CMK (cell line): ENCODE results near the gene EPAS1.
"Not testable (repeated sequence)": the region's sequence is repeated elsewhere in the genome, so short reads cannot be mapped to it uniquely, and the experiment has no call there.

ENCODE experiments used
- DNase-seq: peaks from one replicate; pipeline ENCODE4 v3.0.0-alpha.2; 2010; ENCODE audit warnings: low read depth

The EPAS1 gene

GRCh38 chr2:46383784-46384456 lies 86.7 kb downstream of the EPAS1 start:
- DNase-seq = no peak

DNA sequence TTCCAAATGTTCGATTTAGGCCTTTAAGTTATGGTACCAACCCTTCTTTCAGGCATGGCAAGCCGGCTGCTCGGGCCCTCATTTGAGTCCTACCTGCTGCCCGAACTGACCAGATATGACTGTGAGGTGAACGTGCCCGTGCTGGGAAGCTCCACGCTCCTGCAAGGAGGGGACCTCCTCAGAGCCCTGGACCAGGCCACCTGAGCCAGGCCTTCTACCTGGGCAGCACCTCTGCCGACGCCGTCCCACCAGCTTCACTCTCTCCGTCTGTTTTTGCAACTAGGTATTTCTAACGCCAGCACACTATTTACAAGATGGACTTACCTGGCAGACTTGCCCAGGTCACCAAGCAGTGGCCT lies 87.2 kb downstream of the EPAS1 start:
- DNase-seq = no peak

DNA sequence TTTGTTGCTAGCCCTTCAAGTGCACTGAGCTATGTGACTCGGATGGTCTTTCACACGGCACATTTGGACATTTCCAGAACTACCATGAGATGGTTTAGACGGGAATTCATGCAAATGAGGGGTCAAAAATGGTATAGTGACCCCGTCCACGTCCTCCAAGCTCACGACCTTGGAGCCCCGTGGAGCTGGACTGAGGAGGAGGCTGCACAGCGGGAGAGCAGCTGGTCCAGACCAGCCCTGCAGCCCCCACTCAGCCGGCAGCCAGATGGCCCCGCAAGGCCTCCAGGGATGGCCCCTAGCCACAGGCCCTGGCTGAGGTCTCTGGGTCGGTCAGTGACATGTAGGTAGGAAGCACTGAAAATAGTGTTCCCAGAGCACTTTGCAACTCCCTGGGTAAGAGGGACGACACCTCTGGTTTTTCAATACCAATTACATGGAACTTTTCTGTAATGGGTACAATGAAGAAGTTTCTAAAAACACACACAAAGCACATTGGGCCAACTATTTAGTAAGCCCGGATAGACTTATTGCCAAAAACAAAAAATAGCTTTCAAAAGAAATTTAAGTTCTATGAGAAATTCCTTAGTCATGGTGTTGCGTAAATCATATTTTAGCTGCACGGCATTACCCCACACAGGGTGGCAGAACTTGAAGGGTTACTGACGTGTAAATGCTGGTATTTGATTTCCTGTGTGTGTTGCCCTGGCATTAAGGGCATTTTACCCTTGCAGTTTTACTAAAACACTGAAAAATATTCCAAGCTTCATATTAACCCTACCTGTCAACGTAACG lies 88.8 kb downstream of the EPAS1 start:
- no peak for DNase-seq

- no peak for DNase-seq
Measured at GRCh38 chr2:46386763-46387162, 89.6 kb downstream of the EPAS1 start.

DNA sequence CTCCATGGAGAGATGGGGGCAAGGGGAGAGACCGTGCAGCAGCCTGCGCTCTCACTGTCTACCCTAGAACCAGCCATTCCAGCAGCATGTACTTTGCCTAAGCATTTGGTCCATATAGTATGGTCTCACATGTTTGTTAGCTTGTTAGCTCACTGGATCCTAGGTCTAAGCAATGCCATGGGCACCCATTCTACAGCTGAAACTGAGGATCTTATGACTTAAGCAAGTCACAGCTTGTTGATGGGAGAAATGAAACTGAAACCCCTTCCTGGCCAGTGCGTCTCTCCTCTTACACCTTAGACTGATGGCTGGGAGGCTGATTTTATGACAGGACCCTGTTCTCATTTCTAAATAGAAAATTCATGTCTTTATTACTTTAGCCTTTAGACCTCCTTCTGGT lies 90.1 kb downstream of the EPAS1 start:
- no peak for DNase-seq

GRCh38 chr2:46387886-46388515 lies 90.8 kb downstream of the EPAS1 start:
- DNase-seq = no peak

- no peak for DNase-seq
Measured at GRCh38 chr2:46388881-46389280, 91.7 kb downstream of the EPAS1 start.

- DNase-seq = no peak
Measured at GRCh38 chr2:46389417-46389916, 92.3 kb downstream of the EPAS1 start.

DNA sequence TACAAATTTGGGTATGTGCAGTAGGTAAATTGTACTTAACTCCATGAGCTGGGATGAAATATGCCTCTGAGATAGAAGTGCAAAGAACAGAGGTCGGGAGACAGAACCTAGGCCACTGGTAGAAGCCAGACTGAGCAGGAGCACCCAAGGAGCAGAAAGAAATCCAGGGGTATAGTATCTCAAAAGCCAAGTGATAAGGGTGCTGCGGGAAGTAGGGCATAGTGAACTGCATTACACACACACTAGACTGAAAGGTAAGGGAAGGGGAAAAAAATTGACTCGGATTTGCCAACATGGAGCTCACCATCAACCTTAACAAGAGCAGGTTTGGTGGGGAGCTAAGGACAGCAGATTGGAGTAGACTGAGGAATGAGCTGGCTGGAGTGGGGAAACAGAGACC lies 92.8 kb downstream of the EPAS1 start:
- no peak for DNase-seq

DNA sequence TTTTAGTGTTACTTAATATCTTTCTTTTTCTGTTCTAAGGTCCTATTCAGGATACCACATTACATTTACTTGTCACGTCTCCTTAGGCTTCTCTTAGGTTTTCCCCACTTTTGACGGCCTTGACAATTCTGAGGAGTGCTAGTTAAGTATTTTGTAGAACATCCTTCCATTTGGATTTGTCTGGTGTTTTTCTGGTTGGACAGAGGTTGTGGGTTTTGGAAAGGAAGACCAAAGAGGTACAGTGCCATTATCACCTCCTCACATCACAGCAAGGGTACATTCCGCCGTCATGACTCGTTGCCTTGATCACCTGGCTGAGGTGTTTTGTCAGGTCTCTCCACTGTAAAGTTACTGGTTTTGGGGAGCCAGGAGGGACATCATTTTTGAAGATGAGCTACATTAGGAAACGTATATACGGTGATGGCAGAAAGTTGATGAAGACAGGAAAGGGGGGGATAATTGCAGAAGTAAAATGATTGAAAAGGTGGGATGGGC lies 93.7 kb downstream of the EPAS1 start:
- no peak for DNase-seq

- DNase-seq = no peak
Measured at GRCh38 chr2:46392561-46393346, 95.5 kb downstream of the EPAS1 start.

DNA sequence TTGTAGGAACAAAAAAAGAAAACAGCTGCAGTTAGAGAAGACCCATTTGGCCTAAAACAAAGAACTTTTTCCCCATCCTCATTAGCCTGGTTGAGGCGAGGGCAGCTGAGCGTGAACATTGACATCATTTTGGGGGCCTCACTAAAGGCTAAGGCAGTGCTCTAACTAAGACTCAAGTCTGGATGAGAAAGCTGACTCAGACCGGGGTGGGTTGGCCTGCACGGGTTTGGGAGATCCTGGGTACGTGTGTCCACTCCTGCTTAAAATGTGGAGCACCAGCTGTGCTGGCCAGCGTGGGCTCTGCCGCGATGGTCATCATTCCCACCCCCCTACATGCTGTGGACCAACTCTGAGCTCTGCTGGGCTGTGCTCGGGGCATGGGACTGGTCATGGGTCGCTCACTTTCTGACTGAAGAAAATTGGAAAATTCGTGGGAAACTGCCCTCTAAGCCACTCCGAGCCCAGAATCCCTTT lies 96.2 kb downstream of the EPAS1 start:
- DNase-seq = no peak

- DNase-seq = no peak
Measured at GRCh38 chr2:46393865-46394264, 96.7 kb downstream of the EPAS1 start.

DNA sequence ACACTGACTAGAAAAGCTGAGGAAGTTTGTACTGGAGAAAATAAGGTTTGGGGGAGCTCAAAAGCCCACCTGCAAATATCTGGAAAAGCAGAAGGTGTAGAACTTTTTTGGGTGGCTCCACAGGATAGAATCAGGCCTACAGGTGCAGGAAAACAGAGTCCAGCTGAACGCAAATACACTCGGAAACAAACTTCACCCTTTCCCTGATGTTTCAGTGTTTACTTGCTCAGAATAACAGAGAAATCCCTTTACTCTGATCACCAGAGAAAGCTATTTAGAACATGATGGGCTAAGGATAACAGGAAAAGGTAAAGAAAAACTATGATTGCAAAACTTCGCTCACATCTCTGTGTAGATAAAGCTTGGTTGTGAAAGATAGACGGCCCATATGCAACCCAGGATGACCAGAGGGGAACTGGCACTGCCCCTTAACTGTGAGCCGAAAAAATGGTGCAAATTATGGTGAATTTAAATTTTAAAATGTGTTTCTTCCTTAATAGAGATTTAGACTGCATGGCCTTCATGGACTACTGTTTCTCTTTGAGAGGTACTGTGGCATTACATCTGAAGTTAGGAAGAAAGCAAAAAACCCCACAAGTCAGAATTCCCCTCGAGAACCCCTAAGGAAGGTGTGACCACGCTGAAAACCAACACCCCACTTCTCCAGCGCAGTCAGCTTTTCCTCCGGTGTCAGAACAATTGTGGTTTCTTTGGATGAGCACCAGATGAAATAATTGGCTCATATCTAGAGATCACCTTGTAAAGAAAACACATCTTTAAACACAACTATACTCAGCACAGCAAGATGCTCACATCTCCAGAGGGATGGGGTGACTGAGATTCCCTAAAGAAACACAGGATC lies 97.7 kb downstream of the EPAS1 start:
- no peak for DNase-seq

DNA sequence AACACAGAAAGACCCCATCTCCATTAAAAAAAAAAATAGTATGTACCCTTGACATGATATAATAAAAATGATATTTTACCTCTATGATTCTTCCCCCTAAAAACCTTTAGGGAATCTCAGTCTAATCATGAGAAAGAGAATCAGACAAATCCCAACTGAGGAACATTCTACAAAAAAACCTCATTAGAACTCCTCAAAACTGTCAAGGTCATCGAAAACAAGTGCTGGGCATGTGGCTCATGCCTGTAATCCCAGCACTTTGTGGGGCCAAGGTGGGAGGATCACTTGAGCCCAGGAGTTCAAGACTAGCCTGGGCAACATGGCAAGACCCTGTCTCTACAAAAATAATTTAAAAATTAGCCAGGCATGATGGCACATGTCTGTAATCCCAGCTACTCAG lies 98.5 kb downstream of the EPAS1 start:
- not testable (repeated sequence) for DNase-seq

DNA sequence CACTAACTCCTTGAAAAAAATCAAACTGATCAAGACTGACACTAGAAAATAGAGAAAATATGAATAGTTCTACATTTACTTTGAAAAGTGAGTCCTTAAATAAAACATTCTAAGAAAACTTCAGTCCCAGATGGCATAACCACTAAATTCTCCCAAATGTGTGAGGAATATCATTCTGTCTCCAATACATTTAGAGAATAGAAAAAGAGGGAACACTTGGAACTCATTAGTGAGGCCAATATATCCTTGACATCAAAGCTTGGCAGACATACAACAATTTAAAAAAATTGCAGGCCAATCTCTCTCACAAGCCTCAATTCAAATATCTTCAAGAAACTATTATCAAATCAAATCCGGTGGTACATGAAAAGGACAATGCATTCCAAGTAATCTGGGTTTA lies 102.8 kb downstream of the EPAS1 start:
- DNase-seq = no peak

DNA sequence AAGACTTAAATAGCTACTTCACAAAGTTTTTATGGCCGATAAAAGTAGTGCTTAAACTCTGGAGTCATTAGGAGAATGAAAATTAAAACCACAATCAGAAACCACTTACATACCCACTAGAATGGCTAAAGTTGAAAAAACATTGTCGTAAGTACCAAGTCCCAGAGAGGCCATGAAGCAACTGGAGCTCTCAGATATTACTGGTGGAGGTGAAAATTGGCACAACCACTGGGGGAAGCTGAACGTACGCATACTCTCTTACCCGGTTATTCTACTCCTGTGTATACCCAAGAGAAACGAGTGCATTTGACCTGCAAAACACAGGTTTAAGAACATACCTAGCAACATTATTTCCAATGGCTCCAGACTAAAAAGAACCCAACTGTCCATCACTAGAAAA lies 105.7 kb downstream of the EPAS1 start:
- DNase-seq = no peak

GRCh38 chr2:46404181-46404759 lies 107.1 kb downstream of the EPAS1 start:
- no peak for DNase-seq

DNA sequence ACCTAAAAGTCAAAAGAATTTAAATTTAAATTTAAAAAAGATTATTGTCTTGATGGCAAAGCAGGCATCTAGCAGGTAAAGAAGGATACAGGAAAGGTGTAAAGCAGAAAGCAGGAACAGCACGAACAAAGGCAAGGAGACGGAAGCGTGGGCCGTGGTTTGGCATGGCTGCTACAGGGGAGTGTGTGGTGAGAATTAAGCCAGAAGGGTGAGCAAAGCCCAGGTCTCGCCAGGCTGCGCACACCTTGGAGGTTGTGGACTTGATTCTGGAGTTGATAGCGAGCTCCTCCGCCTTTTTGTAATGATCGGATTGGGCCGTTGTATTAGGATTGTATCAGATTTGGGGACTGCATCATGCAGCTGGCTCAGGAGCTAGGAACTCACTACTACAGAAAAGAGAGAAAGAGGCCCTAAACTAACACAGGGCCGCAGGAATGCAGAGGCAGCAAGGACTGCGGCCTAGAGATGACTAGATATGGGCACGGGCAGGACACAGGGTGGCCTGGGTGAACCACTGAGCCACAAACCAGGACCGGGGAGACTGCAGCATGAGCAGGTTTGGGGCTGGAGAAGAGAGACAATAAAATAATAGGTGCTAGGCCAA lies 110.7 kb downstream of the EPAS1 start:
- no peak for DNase-seq

- DNase-seq = no peak
Measured at GRCh38 chr2:46409756-46410155, 112.5 kb downstream of the EPAS1 start.
